Urinary bladder (tissue), 4 donors: ENCODE results near the gene SCG3. TPM values are rescaled to one million over a fixed set of nuclear protein-coding genes. Genes with fewer than 3 reads are reported as not detected.

ENCODE experiments used
- DNase-seq: peaks from one replicate; pipeline ENCODE4 v3.0.0-alpha.2; 2015; ENCODE audit errors: extremely low spot score
- H3K27ac ChIP-seq: one replicate; pipeline ENCODE4 v1.5.1; 2013; ENCODE audit warnings: low read depth, mild to moderate bottlenecking, moderate library complexity
- H3K36me3 ChIP-seq: one replicate; pipeline ENCODE4 v1.6.1; 2013; ENCODE audit warnings: mild to moderate bottlenecking, moderate library complexity; ENCODE audit not compliant: insufficient read depth
- H3K4me1 ChIP-seq: one replicate; pipeline ENCODE4 v1.6.1; 2013; ENCODE audit warnings: mild to moderate bottlenecking, moderate library complexity; ENCODE audit not compliant: insufficient read depth
- H3K4me3 ChIP-seq: one replicate; pipeline ENCODE4 v1.5.1; 2013; ENCODE audit warnings: low read depth, low read length
- whole genome bisulfite sequencing: extraction: QIAGEN DNeasy Blood & Tissue Kit; methylation state at CpG from one replicate; pipeline ENCODE4 v1.1.7; 2013; 5-methylcytosine and 5-hydroxymethylcytosine counted together
- polyA plus RNA-seq: library from polyadenylated mRNA; stranded (reverse); fragments of 200-250 nt; gene quantifications from one replicate; pipeline ENCODE4 v1.2.3, GENCODE V29; 2013
- total RNA-seq: library from RNA; depleted of rRNA; stranded (reverse); fragments of >200 nt; gene quantifications from one replicate; pipeline ENCODE4 v1.2.3, GENCODE V29; 2014
- donor health status: healthy with polysubstance abuse.
- donor health status: healthy.

SCG3 gene
- total and polyA plus RNA-seq, 2 donors: 0.61 to 1.9 TPM

DNA sequence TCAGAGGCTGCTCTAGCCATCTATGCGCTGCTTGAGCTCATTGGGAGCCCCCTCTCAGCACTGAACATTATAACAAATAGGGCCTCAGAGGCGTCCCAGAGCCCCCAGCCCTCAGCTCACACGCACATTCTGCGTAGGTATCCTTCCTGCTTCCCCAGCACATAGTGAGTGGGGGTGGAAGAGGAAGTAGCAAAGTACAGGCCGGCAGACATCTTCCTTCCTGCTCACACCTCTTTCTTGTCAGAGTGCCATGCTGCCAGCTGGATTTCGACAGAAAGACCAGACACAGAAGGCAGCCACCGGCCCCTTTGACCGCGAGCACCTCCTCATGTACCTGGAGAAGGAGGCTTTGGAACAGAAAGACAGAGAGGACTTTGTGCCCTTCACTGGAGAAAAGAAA, 86.7 kb downstream of the SCG3 start:
- no peak overlapping the region for H3K4me3 ChIP-seq
- H3K36me3 ChIP-seq: no peaks in the 10 kb centered on the region
- 66% methylated on average over 9 of the region's 9 CpGs for WGBS
- no peak for DNase-seq
- H3K4me1 ChIP-seq: no peaks in the 10 kb centered on the region
- no peak overlapping the region for H3K27ac ChIP-seq

Other genes starting within 250 kb of the SCG3 start
- gene DMXL2, start 58.7 kb upstream of the SCG3 start, total RNA-seq: 116 TPM
- 16.0 TPM for gene DMXL2, start 58.7 kb upstream of the SCG3 start, polyA plus RNA-seq
- gene LYSMD2, start 56.2 kb downstream of the SCG3 start, total RNA-seq: 11.1 TPM
- gene LYSMD2, start 56.2 kb downstream of the SCG3 start, polyA plus RNA-seq: 11.2 TPM
- 34.0 TPM for gene TMOD2, start 70.1 kb downstream of the SCG3 start, total RNA-seq
- gene TMOD2, start 70.1 kb downstream of the SCG3 start, polyA plus RNA-seq: 5.7 TPM
- 53.8 TPM for gene TMOD3, start 148.2 kb downstream of the SCG3 start, total RNA-seq
- gene TMOD3, start 148.2 kb downstream of the SCG3 start, polyA plus RNA-seq: 11.6 TPM